Right lobe of liver (tissue), 4 donors: Measurements from ENCODE around the gene MORN2.

Source experiments
- POLR2A ChIP-seq: fragments of 450-650 bp; IDR thresholded peaks from one replicate; pipeline ENCODE4 v1.6.1; 2017; ENCODE audit warnings: antibody characterized with exemption, mild to moderate bottlenecking
- TF ChIP-seq, protein P1 (sequence below), 4 donors: fragments of 200-600 bp in 3 of 4; fragments of 450-650 bp in 1 of 4; IDR thresholded peaks; one replicate each; pipeline versions ENCODE4 v1.5.1 to v1.8.0; 2016 to 2022; ENCODE audit warnings: antibody characterized with exemption in 4 of 4, mild to moderate bottlenecking in 2 of 4
- donor health status: DM: no; HTN: no; CAD: no.
- donor health status: DM: no; HTN: no; CAD: no.
- donor health status: DM: no; HTN: yes; CAD: no.

DNA sequence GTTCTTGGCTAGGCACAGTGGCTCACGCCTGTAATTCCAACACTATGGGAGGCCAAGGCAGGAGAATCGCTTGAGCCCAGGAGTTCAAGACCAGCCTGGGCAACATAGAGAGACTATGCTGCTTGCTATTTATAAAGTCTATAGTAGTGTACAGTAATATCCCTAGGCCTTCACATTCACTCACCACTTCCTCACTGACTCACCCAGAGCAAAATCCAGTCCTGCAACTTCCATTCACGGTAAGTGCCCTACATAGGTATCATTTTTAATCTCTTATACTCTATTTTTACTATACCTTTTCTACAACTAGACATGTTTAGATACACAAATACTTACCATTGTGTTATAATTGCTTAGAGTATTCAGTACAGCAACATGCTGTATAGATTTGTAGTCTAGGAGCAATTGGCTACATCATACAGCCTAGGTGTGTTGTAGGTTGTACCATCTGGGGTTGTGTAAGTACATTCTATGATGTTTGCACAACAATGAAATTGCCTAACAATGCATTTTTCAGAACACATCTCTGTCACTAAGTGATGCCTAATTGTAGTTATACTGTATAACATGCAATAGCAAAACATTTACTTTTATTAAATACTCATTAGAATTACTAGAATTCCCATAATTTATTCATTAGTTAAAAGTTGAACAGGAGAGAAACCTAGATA, 8.9 kb upstream of the MORN2 start:
- TF ChIP-seq, protein P1, sequence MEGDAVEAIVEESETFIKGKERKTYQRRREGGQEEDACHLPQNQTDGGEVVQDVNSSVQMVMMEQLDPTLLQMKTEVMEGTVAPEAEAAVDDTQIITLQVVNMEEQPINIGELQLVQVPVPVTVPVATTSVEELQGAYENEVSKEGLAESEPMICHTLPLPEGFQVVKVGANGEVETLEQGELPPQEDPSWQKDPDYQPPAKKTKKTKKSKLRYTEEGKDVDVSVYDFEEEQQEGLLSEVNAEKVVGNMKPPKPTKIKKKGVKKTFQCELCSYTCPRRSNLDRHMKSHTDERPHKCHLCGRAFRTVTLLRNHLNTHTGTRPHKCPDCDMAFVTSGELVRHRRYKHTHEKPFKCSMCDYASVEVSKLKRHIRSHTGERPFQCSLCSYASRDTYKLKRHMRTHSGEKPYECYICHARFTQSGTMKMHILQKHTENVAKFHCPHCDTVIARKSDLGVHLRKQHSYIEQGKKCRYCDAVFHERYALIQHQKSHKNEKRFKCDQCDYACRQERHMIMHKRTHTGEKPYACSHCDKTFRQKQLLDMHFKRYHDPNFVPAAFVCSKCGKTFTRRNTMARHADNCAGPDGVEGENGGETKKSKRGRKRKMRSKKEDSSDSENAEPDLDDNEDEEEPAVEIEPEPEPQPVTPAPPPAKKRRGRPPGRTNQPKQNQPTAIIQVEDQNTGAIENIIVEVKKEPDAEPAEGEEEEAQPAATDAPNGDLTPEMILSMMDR (IDR thresholded peaks at IDR 0.05), result no peak
- no peak for TF ChIP-seq POLR2A
